ENCODE data around the gene KLHL18.
"Not testable (repeated sequence)": the region's sequence is repeated elsewhere in the genome, so short reads cannot be mapped to it uniquely, and the experiment has no call there.

The KLHL18 gene

DNA sequence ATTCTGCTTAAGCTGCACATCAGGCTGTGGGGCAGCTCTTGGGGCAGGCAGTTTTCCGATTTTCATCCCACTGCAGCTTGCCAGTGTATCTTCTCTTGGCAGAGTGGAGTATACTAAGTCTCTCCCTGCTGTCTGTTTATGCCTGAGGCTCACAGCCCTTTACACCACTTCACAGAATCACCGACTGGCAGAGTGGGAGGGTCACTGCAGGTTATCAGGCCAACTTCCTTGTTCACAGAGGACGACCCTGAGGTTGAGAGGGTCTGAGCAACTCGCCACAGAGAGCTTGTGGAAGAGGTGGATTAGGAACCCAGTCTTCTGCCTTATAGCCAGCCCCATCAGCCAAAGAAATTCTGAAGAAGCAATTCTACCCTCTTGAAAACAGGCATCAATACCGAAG, 31.1 kb upstream of the KLHL18 start:
- no peaks in the 10 kb centered on the region for H3K79me2 ChIP-seq (ENCODE audit: insufficient read depth, low read length)
- H3K4me1 ChIP-seq (ENCODE audit: insufficient read depth, low read length, poor library complexity, severe bottlenecking) = no peaks in the 10 kb centered on the region
- no peaks in the 10 kb centered on the region for H3K27me3 ChIP-seq (ENCODE audit: insufficient read depth, low read length, poor library complexity, severe bottlenecking)
- H4K20me1 ChIP-seq (ENCODE audit: insufficient read depth, low read length, poor library complexity, severe bottlenecking) = no peaks in the 10 kb centered on the region
- TF ChIP-seq, protein P1, sequence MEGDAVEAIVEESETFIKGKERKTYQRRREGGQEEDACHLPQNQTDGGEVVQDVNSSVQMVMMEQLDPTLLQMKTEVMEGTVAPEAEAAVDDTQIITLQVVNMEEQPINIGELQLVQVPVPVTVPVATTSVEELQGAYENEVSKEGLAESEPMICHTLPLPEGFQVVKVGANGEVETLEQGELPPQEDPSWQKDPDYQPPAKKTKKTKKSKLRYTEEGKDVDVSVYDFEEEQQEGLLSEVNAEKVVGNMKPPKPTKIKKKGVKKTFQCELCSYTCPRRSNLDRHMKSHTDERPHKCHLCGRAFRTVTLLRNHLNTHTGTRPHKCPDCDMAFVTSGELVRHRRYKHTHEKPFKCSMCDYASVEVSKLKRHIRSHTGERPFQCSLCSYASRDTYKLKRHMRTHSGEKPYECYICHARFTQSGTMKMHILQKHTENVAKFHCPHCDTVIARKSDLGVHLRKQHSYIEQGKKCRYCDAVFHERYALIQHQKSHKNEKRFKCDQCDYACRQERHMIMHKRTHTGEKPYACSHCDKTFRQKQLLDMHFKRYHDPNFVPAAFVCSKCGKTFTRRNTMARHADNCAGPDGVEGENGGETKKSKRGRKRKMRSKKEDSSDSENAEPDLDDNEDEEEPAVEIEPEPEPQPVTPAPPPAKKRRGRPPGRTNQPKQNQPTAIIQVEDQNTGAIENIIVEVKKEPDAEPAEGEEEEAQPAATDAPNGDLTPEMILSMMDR (conservative IDR thresholded peaks at IDR 0.05; ENCODE audit: low read length) = no peak
- TF ChIP-seq EZH2phosphoT487 (IDR thresholded peaks at IDR 0.05; ENCODE audit: borderline replicate concordance) = no peak
- no peaks in the 10 kb centered on the region for H3K9me2 ChIP-seq (replicated peaks; ENCODE audit: low read depth, low read length)
- no peak overlapping the region for H3K4me2 ChIP-seq (ENCODE audit: low read depth, low read length, poor library complexity, severe bottlenecking)
- H3F3A ChIP-seq (ENCODE audit: low read depth) = no peaks in the 10 kb centered on the region
- H3K9me3 ChIP-seq (ENCODE audit: insufficient read depth, low read depth, low read length) = no peaks in the 10 kb centered on the region
- H3K4me3 ChIP-seq (ENCODE audit: low read length, poor library complexity, severe bottlenecking) = no peak overlapping the region
- no peak overlapping the region for H3K9ac ChIP-seq (ENCODE audit: low read depth, low read length, poor library complexity, severe bottlenecking)
- no peak overlapping the region for H2AFZ ChIP-seq (ENCODE audit: low read length)
- H3K36me3 ChIP-seq (ENCODE audit: insufficient read depth, low read length) = no peaks in the 10 kb centered on the region

DNA sequence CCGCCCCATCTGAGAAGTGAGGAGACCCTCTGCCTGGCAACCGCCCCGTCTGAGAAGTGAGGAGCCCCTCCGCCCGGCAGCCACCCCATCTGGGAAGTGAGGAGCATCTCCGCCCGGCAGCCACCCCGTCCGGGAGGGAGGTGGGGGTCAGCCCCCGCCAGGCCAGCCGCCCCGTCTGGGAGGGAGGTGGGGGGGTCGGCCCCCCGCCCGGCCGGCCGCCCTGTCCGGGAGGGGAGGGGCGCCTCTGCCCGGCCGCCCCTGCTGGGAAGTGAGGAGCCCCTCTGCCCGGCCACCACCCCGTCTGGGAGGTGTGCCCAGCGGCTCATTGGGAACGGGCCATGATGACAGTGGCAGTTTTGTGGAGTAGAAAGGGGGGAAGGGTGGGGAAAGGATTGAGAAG, 26.4 kb upstream of the KLHL18 start:
- not testable (repeated sequence) for H3K9me3 ChIP-seq (ENCODE audit: insufficient read depth, low read depth, low read length); H3K4me1 ChIP-seq (ENCODE audit: insufficient read depth, low read length, poor library complexity, severe bottlenecking); H3K36me3 ChIP-seq (ENCODE audit: insufficient read depth, low read length)

DNA sequence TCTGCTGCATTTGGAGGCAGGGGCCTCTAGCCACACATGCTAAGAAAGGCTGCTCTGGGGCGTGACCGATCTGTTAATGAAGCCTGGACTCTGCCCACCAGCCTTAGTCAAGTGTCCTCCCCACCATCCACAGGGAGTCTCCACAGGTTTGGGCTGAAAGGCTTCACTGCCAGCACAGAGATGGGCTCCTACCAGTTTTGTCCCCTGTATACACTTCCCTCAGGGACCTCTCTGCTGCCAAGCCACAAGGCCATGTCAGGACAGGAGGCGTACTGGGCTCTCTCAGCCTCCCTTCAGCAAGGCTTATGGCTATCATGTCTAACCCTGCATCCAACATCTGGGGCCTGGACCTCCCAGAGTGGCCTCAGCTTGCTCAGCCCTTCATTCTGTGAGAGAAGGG, 23.6 kb upstream of the KLHL18 start:
- H3K9me2 ChIP-seq (replicated peaks; ENCODE audit: low read depth, low read length) = no peaks in the 10 kb centered on the region
- H3K9me3 ChIP-seq (ENCODE audit: insufficient read depth, low read depth, low read length) = no peaks in the 10 kb centered on the region
- H3K27me3 ChIP-seq (ENCODE audit: insufficient read depth, low read length, poor library complexity, severe bottlenecking) = no peaks in the 10 kb centered on the region
- H3K36me3 ChIP-seq (ENCODE audit: insufficient read depth, low read length) = no peaks in the 10 kb centered on the region
- H3K4me3 ChIP-seq (ENCODE audit: low read length, poor library complexity, severe bottlenecking) = no peak overlapping the region
- no peak overlapping the region for H3K9ac ChIP-seq (ENCODE audit: low read depth, low read length, poor library complexity, severe bottlenecking)
- H3K4me2 ChIP-seq (ENCODE audit: low read depth, low read length, poor library complexity, severe bottlenecking) = no peak overlapping the region
- TF ChIP-seq, protein P1 (conservative IDR thresholded peaks at IDR 0.05; ENCODE audit: low read length) = no peak
- TF ChIP-seq EZH2phosphoT487 (IDR thresholded peaks at IDR 0.05; ENCODE audit: borderline replicate concordance) = no peak
- no peaks in the 10 kb centered on the region for H3F3A ChIP-seq (ENCODE audit: low read depth)
- H3K79me2 ChIP-seq (ENCODE audit: insufficient read depth, low read length) = no peaks in the 10 kb centered on the region
- H3K4me1 ChIP-seq (ENCODE audit: insufficient read depth, low read length, poor library complexity, severe bottlenecking) = no peaks in the 10 kb centered on the region
- no peak overlapping the region for H2AFZ ChIP-seq (ENCODE audit: low read length)
- H4K20me1 ChIP-seq (ENCODE audit: insufficient read depth, low read length, poor library complexity, severe bottlenecking) = no peaks in the 10 kb centered on the region

More for the DNA sequence above, 26.4 kb upstream of the KLHL18 start:
- not testable (repeated sequence) for H4K20me1 ChIP-seq (ENCODE audit: insufficient read depth, low read length, poor library complexity, severe bottlenecking); H3K27me3 ChIP-seq (ENCODE audit: insufficient read depth, low read length, poor library complexity, severe bottlenecking); H3K9me2 ChIP-seq (replicated peaks; ENCODE audit: low read depth, low read length); H2AFZ ChIP-seq (ENCODE audit: low read length); H3K4me2 ChIP-seq (ENCODE audit: low read depth, low read length, poor library complexity, severe bottlenecking); H3K4me3 ChIP-seq (ENCODE audit: low read length, poor library complexity, severe bottlenecking); H3F3A ChIP-seq (ENCODE audit: low read depth); H3K79me2 ChIP-seq (ENCODE audit: insufficient read depth, low read length); H3K9ac ChIP-seq (ENCODE audit: low read depth, low read length, poor library complexity, severe bottlenecking)

DNA sequence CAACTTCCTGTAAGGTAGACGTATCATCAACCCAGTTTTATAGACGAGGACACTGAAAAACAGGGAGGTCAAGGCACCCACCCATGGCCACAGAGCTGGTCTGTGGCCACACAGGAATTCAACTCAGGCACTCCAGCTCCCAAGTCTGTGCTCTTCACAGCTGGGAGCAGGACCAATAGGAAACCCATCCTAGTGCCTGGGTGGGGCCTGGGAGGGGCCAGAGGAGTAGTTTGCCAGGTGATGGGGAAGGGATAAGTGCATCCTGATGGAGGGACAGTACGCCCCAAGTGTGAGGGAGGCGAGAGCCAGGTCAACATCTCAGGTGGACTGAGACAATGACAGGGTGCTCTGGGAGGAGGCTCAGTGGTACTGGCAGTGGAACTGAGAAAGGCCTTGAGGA, 22.1 kb upstream of the KLHL18 start:
- no peaks in the 10 kb centered on the region for H3K9me2 ChIP-seq (replicated peaks; ENCODE audit: low read depth, low read length)
- H3K79me2 ChIP-seq (ENCODE audit: insufficient read depth, low read length) = no peaks in the 10 kb centered on the region
- no peak overlapping the region for H2AFZ ChIP-seq (ENCODE audit: low read length)
- H3K4me1 ChIP-seq (ENCODE audit: insufficient read depth, low read length, poor library complexity, severe bottlenecking) = no peaks in the 10 kb centered on the region
- H3K27me3 ChIP-seq (ENCODE audit: insufficient read depth, low read length, poor library complexity, severe bottlenecking) = no peaks in the 10 kb centered on the region
- no peak for TF ChIP-seq EZH2phosphoT487 (IDR thresholded peaks at IDR 0.05; ENCODE audit: borderline replicate concordance)
- TF ChIP-seq, protein P1 (conservative IDR thresholded peaks at IDR 0.05; ENCODE audit: low read length) = no peak
- no peak overlapping the region for H3K4me2 ChIP-seq (ENCODE audit: low read depth, low read length, poor library complexity, severe bottlenecking)
- H3K9me3 ChIP-seq (ENCODE audit: insufficient read depth, low read depth, low read length) = no peaks in the 10 kb centered on the region
- H4K20me1 ChIP-seq (ENCODE audit: insufficient read depth, low read length, poor library complexity, severe bottlenecking) = no peaks in the 10 kb centered on the region
- no peak overlapping the region for H3K9ac ChIP-seq (ENCODE audit: low read depth, low read length, poor library complexity, severe bottlenecking)
- no peaks in the 10 kb centered on the region for H3F3A ChIP-seq (ENCODE audit: low read depth)
- no peaks in the 10 kb centered on the region for H3K36me3 ChIP-seq (ENCODE audit: insufficient read depth, low read length)
- no peak overlapping the region for H3K4me3 ChIP-seq (ENCODE audit: low read length, poor library complexity, severe bottlenecking)
